ENCODE measurements around the gene MTFMT.

Gene MTFMT

GRCh38 chr15:64997745-64998375 is 31.6 kb downstream of the MTFMT start:
- peaks cover 8% of the 10 kb centered on the region for H3K4me1 ChIP-seq (ENCODE audit: low read depth, poor library complexity, severe bottlenecking)
- no peaks in the 10 kb centered on the region for H4K20me1 ChIP-seq (ENCODE audit: insufficient read depth)
- H3K27ac ChIP-seq = no peak overlapping the region
- no peaks in the 10 kb centered on the region for H3K79me2 ChIP-seq (ENCODE audit: insufficient read depth, low read depth)
- no peak overlapping the region for H3K9ac ChIP-seq
- no peak overlapping the region for H3K4me2 ChIP-seq
- TF ChIP-seq CTCF (conservative IDR thresholded peaks at IDR 0.05; ENCODE audit: low read depth, low read length) = no peak
- no peaks in the 10 kb centered on the region for H3K27me3 ChIP-seq (ENCODE audit: insufficient read depth, low read depth)
- no peaks in the 10 kb centered on the region for H3K36me3 ChIP-seq (ENCODE audit: insufficient read depth)
- H3K4me3 ChIP-seq (IDR thresholded peaks at IDR 0.05; ENCODE audit: insufficient read depth, low read depth, low read length) = no peak overlapping the region
- H2AFZ ChIP-seq (ENCODE audit: low read depth) = no peak overlapping the region

- Histone ChIP-seq H2AFZ (ENCODE audit: low read depth) (no peak overlapping the region), H4K20me1 (ENCODE audit: insufficient read depth) (no peaks in the 10 kb centered on the region), H3K79me2 (ENCODE audit: insufficient read depth, low read depth) (no peaks in the 10 kb centered on the region), H3K4me2 (no peak overlapping the region), H3K27me3 (ENCODE audit: insufficient read depth, low read depth) (no peaks in the 10 kb centered on the region), H3K4me3 (IDR thresholded peaks at IDR 0.05; ENCODE audit: insufficient read depth, low read depth, low read length) (no peak overlapping the region), H3K36me3 (ENCODE audit: insufficient read depth) (no peaks in the 10 kb centered on the region), H3K27ac (no peak overlapping the region), H3K9ac (no peak overlapping the region), H3K4me1 (ENCODE audit: low read depth, poor library complexity, severe bottlenecking) (peaks cover 8% of the 10 kb centered on the region)
- TF ChIP-seq CTCF (conservative IDR thresholded peaks at IDR 0.05; ENCODE audit: low read depth, low read length) = no peak
These were observed 32.4 kb downstream of the MTFMT start for GRCh38 chr15:64997066-64997465.

GRCh38 chr15:64993290-64993689 is 36.1 kb downstream of the MTFMT start:
- Histone ChIP-seq H3K4me2 (no peak overlapping the region), H3K27ac (no peak overlapping the region), H3K9ac (no peak overlapping the region), H4K20me1 (ENCODE audit: insufficient read depth) (no peaks in the 10 kb centered on the region), H3K4me3 (IDR thresholded peaks at IDR 0.05; ENCODE audit: insufficient read depth, low read depth, low read length) (no peak overlapping the region), H3K36me3 (ENCODE audit: insufficient read depth) (no peaks in the 10 kb centered on the region), H3K79me2 (ENCODE audit: insufficient read depth, low read depth) (no peaks in the 10 kb centered on the region; the same call in 1 of the 2 replicates), H3K4me1 (ENCODE audit: low read depth, poor library complexity, severe bottlenecking) (peaks cover 15% of the 10 kb centered on the region), H3K27me3 (ENCODE audit: insufficient read depth, low read depth) (no peaks in the 10 kb centered on the region), H2AFZ (ENCODE audit: low read depth) (no peak overlapping the region)
- TF ChIP-seq CTCF (conservative IDR thresholded peaks at IDR 0.05; ENCODE audit: low read depth, low read length) = no peak

- no peak for TF ChIP-seq CTCF (conservative IDR thresholded peaks at IDR 0.05; ENCODE audit: low read depth, low read length)
- Histone ChIP-seq H2AFZ (ENCODE audit: low read depth) (no peak overlapping the region), H3K27me3 (ENCODE audit: insufficient read depth, low read depth) (no peaks in the 10 kb centered on the region), H3K79me2 (ENCODE audit: insufficient read depth, low read depth) (no peaks in the 10 kb centered on the region; the same call in 1 of the 2 replicates), H3K9ac (no peak overlapping the region), H3K4me1 (ENCODE audit: low read depth, poor library complexity, severe bottlenecking) (peaks cover 15% of the 10 kb centered on the region), H4K20me1 (ENCODE audit: insufficient read depth) (no peaks in the 10 kb centered on the region), H3K4me3 (IDR thresholded peaks at IDR 0.05; ENCODE audit: insufficient read depth, low read depth, low read length) (no peak overlapping the region), H3K36me3 (ENCODE audit: insufficient read depth) (no peaks in the 10 kb centered on the region), H3K27ac (no peak overlapping the region), H3K4me2 (no peak overlapping the region)
These were observed 37.8 kb downstream of the MTFMT start for GRCh38 chr15:64991536-64992135.
